Glutamatergic neuron (in vitro differentiated cells): ENCODE measurements around the gene UBE4B. TPM values are rescaled to one million over a fixed set of nuclear protein-coding genes. Genes with fewer than 3 reads are reported as not detected.

Experiments
- DNase-seq: peaks from one replicate; pipeline ENCODE4 v3.0.0; 2022
- H3K27ac Mint-ChIP-seq: one replicate; pipeline ENCODE4 v1.8.0; 2020; ENCODE audit warnings: mild to moderate bottlenecking, mixed read lengths, inconsistent platforms; ENCODE audit not compliant: unreplicated experiment
- H3K27me3 Mint-ChIP-seq: one replicate; pipeline ENCODE4 v1.8.0; 2020; ENCODE audit warnings: mild to moderate bottlenecking, moderate library complexity, mixed read lengths, inconsistent platforms; ENCODE audit not compliant: unreplicated experiment
- H3K36me3 Mint-ChIP-seq: one replicate; pipeline ENCODE4 v1.8.0; 2020; ENCODE audit warnings: mild to moderate bottlenecking, mixed read lengths, inconsistent platforms; ENCODE audit not compliant: unreplicated experiment
- H3K4me1 Mint-ChIP-seq: one replicate; pipeline ENCODE4 v1.8.0; 2020; ENCODE audit warnings: mild to moderate bottlenecking, low read depth, mixed read lengths, inconsistent platforms; ENCODE audit not compliant: unreplicated experiment
- H3K4me3 Mint-ChIP-seq: one replicate; pipeline ENCODE4 v1.8.0; 2020; ENCODE audit warnings: mild to moderate bottlenecking, mixed read lengths, inconsistent platforms; ENCODE audit not compliant: unreplicated experiment
- H3K9me3 Mint-ChIP-seq: one replicate; pipeline ENCODE4 v1.8.0; 2020; ENCODE audit warnings: mild to moderate bottlenecking, moderate library complexity, mixed read lengths, inconsistent platforms; ENCODE audit not compliant: unreplicated experiment
- CTCF ChIP-seq: fragments of 200-600 bp; sonication (generic); IDR thresholded peaks from one replicate; pipeline ENCODE4 v1.5.0; 2021; ENCODE audit not compliant: partially characterized antibody, unreplicated experiment
- microRNA-seq: library from miRNA; unstranded; fragments of <30 nt; microRNA quantifications from one replicate; pipeline ENCODE4, GENCODE V29; 2020; ENCODE audit not compliant: unreplicated experiment
- total RNA-seq: library from RNA; stranded (reverse); fragmentation: NEBNext Ultra II Directional; extraction: Animal tissue kit (Norgen Biotek cat#: 25700); gene quantifications from one replicate; pipeline ENCODE4 v1.2.1, GENCODE V29; 2021; ENCODE audit not compliant: unreplicated experiment

UBE4B gene
- total RNA-seq, 1 donor from 2014 or later = 94.1 TPM

DNA sequence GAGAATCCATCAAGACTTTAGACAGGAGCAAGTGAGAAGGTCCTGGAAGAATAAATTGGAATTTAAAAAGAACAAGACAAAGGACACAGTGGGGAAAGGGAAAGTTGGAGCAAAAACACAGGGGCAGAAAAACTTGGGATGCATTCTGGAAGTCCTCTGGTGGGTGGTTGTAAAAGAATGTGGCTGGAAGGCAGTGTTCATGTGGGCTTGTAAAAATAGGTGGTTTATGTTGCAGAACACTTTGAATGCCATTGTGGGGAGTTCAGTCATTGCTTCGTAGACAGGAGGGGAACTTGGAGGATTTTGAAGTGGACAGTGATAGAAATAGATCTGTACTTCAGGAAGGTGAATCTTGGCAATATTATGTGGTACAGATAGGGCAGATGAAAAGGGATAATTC lies 192.8 kb downstream of the UBE4B start:
- no peaks in the 10 kb centered on the region for H3K36me3 Mint-ChIP-seq
- TF ChIP-seq CTCF = no peak
- no peak for DNase-seq
- no peaks in the 10 kb centered on the region for H3K9me3 Mint-ChIP-seq
- no peak overlapping the region for H3K27ac Mint-ChIP-seq
- H3K4me1 Mint-ChIP-seq = peaks cover 5% of the 10 kb centered on the region
- no peak overlapping the region for H3K4me3 Mint-ChIP-seq
- H3K27me3 Mint-ChIP-seq = peaks cover 6% of the 10 kb centered on the region

- H3K4me1 Mint-ChIP-seq = peaks cover 9% of the 10 kb centered on the region
- H3K27me3 Mint-ChIP-seq = peaks cover 6% of the 10 kb centered on the region
- H3K4me3 Mint-ChIP-seq = no peak overlapping the region
- no peaks in the 10 kb centered on the region for H3K9me3 Mint-ChIP-seq
- DNase-seq = no peak
- no peaks in the 10 kb centered on the region for H3K36me3 Mint-ChIP-seq
- no peak overlapping the region for H3K27ac Mint-ChIP-seq
- no peak for TF ChIP-seq CTCF
Observed at GRCh38 chr1:10228528-10228927, 195.8 kb downstream of the UBE4B start.

GRCh38 chr1:10229903-10230302 lies 197.1 kb downstream of the UBE4B start:
- DNase-seq = no peak
- H3K4me3 Mint-ChIP-seq = no peak overlapping the region
- TF ChIP-seq CTCF = no peak
- no peaks in the 10 kb centered on the region for H3K36me3 Mint-ChIP-seq
- no peak overlapping the region for H3K27ac Mint-ChIP-seq
- no peaks in the 10 kb centered on the region for H3K9me3 Mint-ChIP-seq
- H3K4me1 Mint-ChIP-seq = peaks cover 9% of the 10 kb centered on the region
- H3K27me3 Mint-ChIP-seq = peaks cover 6% of the 10 kb centered on the region

Small RNAs within 50 kb of the gene (microRNA-seq; reads per million reads assigned to microRNA genes)
- gene MIR1273D = not detected

Other genes with a start within 250 kb of the UBE4B start
- gene CLSTN1, start 209.0 kb upstream of the UBE4B start, total RNA-seq = 139 TPM
- gene CTNNBIP1, start 122.7 kb upstream of the UBE4B start, total RNA-seq = 50.7 TPM
- 34.3 TPM for gene LZIC, start 89.6 kb upstream of the UBE4B start, total RNA-seq
- 7.0 TPM for gene NMNAT1, start 89.5 kb upstream of the UBE4B start, total RNA-seq
- gene RBP7, start 35.7 kb upstream of the UBE4B start, total RNA-seq = not detected
- 261 TPM for gene KIF1B, start 177.6 kb downstream of the UBE4B start, total RNA-seq